Panc1 (cell line): ENCODE data around the gene SRGAP3. TPM values are rescaled to one million over a fixed set of nuclear protein-coding genes. Genes with fewer than 3 reads are reported as not detected.

Experiments
- ATAC-seq: fragments of 200-7000 bp; cut with Tn5 transposase; 2 replicates; pipeline ENCODE4 v1.9.1; 2020; ENCODE audit warnings: mild to moderate bottlenecking, moderate library complexity
- BruUV-seq: library from RNA; stranded (reverse); fragments of 400-500 nt; replicated peaks from 2 replicates; lab custom pipeline; 2021; lab: Mats Ljungman, UMichigan
- CTCF ChIA-PET: fragments of 300-600 bp; sonication (Branson Sonifier 250); formaldehyde crosslinking; loops from one replicate; lab custom pipeline; 2022; ENCODE audit warnings: antibody characterized with exemption; lab: Charles Lee
- POLR2A ChIA-PET: fragments of 300-600 bp; sonication (Branson Sonifier 250); formaldehyde crosslinking; loops from one replicate; lab custom pipeline; 2022; ENCODE audit warnings: antibody characterized with exemption; lab: Charles Lee
- DNase-seq: peaks from one replicate; pipeline ENCODE4 v3.0.0-alpha.2; 2010; ENCODE audit warnings: low read depth, low spot score
- H3K27ac ChIP-seq: 2 replicates; pipeline ENCODE4 v1.5.1; 2011; ENCODE audit warnings: mild to moderate bottlenecking, low read length, inconsistent platforms
- H3K27me3 ChIP-seq: fragments of 200-500 bp; sonication (Bioruptor generic); 2 replicates; pipeline ENCODE4 v1.6.0; 2014; ENCODE audit warnings: low read length, inconsistent platforms; ENCODE audit not compliant: control insufficient read depth, insufficient read depth
- H3K36me3 ChIP-seq: fragments of 200-500 bp; sonication (Bioruptor generic); 2 replicates; pipeline ENCODE4 v1.5.1; 2014; ENCODE audit warnings: inconsistent platforms, mild to moderate bottlenecking, low read length, moderate library complexity; ENCODE audit not compliant: control insufficient read depth, insufficient read depth
- H3K4me1 ChIP-seq: 2 replicates; pipeline ENCODE4 v1.5.1; 2011; ENCODE audit warnings: inconsistent platforms, mild to moderate bottlenecking, low read length, moderate library complexity; ENCODE audit not compliant: control insufficient read depth, insufficient read depth
- H3K4me3 ChIP-seq, 2 experiments: 2 replicates each; pipeline ENCODE4 v1.5.1; 2011 to 2012; ENCODE audit warnings: low read depth in 2 of 2, low read length in 2 of 2, mild to moderate bottlenecking in 2 of 2, inconsistent platforms in 1 of 2, moderate library complexity in 1 of 2
- H3K9me3 ChIP-seq: fragments of 200-500 bp; sonication (Bioruptor generic); 2 replicates; pipeline ENCODE4 v1.5.1; 2014; ENCODE audit warnings: low read depth, mild to moderate bottlenecking, inconsistent platforms, low read length, moderate library complexity; ENCODE audit not compliant: control insufficient read depth, insufficient read depth
- CTCF ChIP-seq: fragments of 450-650 bp; IDR thresholded peaks from 2 replicates; pipeline ENCODE4 v1.5.1; 2017; ENCODE audit warnings: mild to moderate bottlenecking
- POLR2AphosphoS5 ChIP-seq: IDR thresholded peaks from 2 replicates; pipeline ENCODE4 v1.6.1; 2012; ENCODE audit warnings: mild to moderate bottlenecking, low read depth, low read length, moderate library complexity
- REST ChIP-seq, 2 experiments: IDR thresholded peaks; 2 replicates each; pipeline ENCODE4 v1.6.1; 2011 to 2012; ENCODE audit warnings: low read depth in 2 of 2, control low read depth in 1 of 2, low read length in 1 of 2, mild to moderate bottlenecking in 1 of 2, moderate library complexity in 1 of 2; ENCODE audit not compliant: insufficient read depth in 1 of 2
- SIN3A ChIP-seq: IDR thresholded peaks from 2 replicates; pipeline ENCODE4 v1.6.1; 2012; ENCODE audit warnings: low read depth, mild to moderate bottlenecking, low read length, moderate library complexity, borderline replicate concordance; ENCODE audit not compliant: insufficient read depth
- TCF7L2 ChIP-seq: IDR thresholded peaks from 2 replicates; pipeline ENCODE4 v1.6.1; 2011; ENCODE audit warnings: mild to moderate bottlenecking, low read depth, low read length, inconsistent platforms
- in situ Hi-C: cut with HindIII; loops from 2 replicates; pipeline ENCODE4 v1.10.0; 2016; ENCODE audit warnings: low sequenced_read_pairs, low pct_unique_long_range_greater_than_20kb
- intact Hi-C: fragments of 100-400 bp; cut with micrococcal nuclease; formaldehyde crosslinking; loops from one replicate; pipeline ENCODE4 v1.10.0; 2022; ENCODE audit not compliant: unreplicated experiment
- total RNA-seq: library from RNA; stranded (reverse); gene quantifications from one replicate; pipeline ENCODE4 v1.2.1, GENCODE V29; 2021; ENCODE audit not compliant: unreplicated experiment

The SRGAP3 gene
- total RNA-seq, 1 experiment from 2014 or later, result 0.82 TPM

GRCh38 chr3:9097495-9097894 lies 152.0 kb downstream of the SRGAP3 start:
- ATAC-seq, result no peak
- H3K4me3 ChIP-seq, result no peak overlapping the region
- H3K27me3 ChIP-seq, result no peaks in the 10 kb centered on the region; the same call in 1 of the 2 replicates
- no peaks in the 10 kb centered on the region for H3K4me1 ChIP-seq
- no peaks in the 10 kb centered on the region for H3K9me3 ChIP-seq
- CTCF ChIA-PET, result no interaction called here
- no peak for DNase-seq
- TF ChIP-seq REST (IDR thresholded peaks at IDR 0.05; ENCODE audit: insufficient read depth in 1 of 2, low read depth in 2 of 2, low read length in 1 of 2) (no peak), CTCF (no peak), SIN3A (no peak), TCF7L2 (no peak), POLR2AphosphoS5 (no peak)
- H3K27ac ChIP-seq, result no peak overlapping the region
- intact Hi-C loops, result no loop called here
- in situ Hi-C loops, result no loop called here
- no TSS peak for BruUV-seq
- POLR2A ChIA-PET, result no interaction called here
- no peaks in the 10 kb centered on the region for H3K36me3 ChIP-seq

- TF ChIP-seq POLR2AphosphoS5 (no peak), CTCF (no peak), REST (IDR thresholded peaks at IDR 0.05; ENCODE audit: insufficient read depth in 1 of 2, low read depth in 2 of 2, low read length in 1 of 2) (no peak), SIN3A (no peak), TCF7L2 (no peak)
- ChIA-PET POLR2A (no interaction called here), CTCF (no interaction called here)
- Histone ChIP-seq H3K27ac (no peak overlapping the region), H3K9me3 (no peaks in the 10 kb centered on the region), H3K4me1 (no peaks in the 10 kb centered on the region), H3K27me3 (no peaks in the 10 kb centered on the region; the same call in 1 of the 2 replicates), H3K4me3 (no peak overlapping the region), H3K36me3 (no peaks in the 10 kb centered on the region)
- no peak for DNase-seq
- ATAC-seq, result no peak
- intact Hi-C loops, result no loop called here
- BruUV-seq, result no TSS peak
- in situ Hi-C loops, result no loop called here
Observed at GRCh38 chr3:9091486-9092235, 157.8 kb downstream of the SRGAP3 start.
